ENCODE measurements around the gene LDLRAD3.

LDLRAD3 gene

GRCh38 chr11:36051235-36052144, 107.6 kb downstream of the LDLRAD3 start:
- H3K9ac ChIP-seq (ENCODE audit: low read depth, low read length, poor library complexity, severe bottlenecking), result no peak overlapping the region
- H3F3A ChIP-seq (ENCODE audit: low read depth), result no peaks in the 10 kb centered on the region
- no peaks in the 10 kb centered on the region for H3K79me2 ChIP-seq (ENCODE audit: insufficient read depth, low read length)
- H2AFZ ChIP-seq (ENCODE audit: low read length), result no peak overlapping the region
- H3K4me1 ChIP-seq (ENCODE audit: insufficient read depth, low read length, poor library complexity, severe bottlenecking), result no peaks in the 10 kb centered on the region
- H3K4me3 ChIP-seq (ENCODE audit: low read length, poor library complexity, severe bottlenecking), result no peak overlapping the region
- no peaks in the 10 kb centered on the region for H3K36me3 ChIP-seq (ENCODE audit: insufficient read depth, low read length)
- no peaks in the 10 kb centered on the region for H3K27me3 ChIP-seq (ENCODE audit: insufficient read depth, low read length, poor library complexity, severe bottlenecking)
- H3K4me2 ChIP-seq (ENCODE audit: low read depth, low read length, poor library complexity, severe bottlenecking), result no peak overlapping the region
- TF ChIP-seq EZH2phosphoT487 (IDR thresholded peaks at IDR 0.05; ENCODE audit: borderline replicate concordance), result no peak
- no peak for TF ChIP-seq CTCF (conservative IDR thresholded peaks at IDR 0.05; ENCODE audit: low read length)
- H3K9me2 ChIP-seq (replicated peaks; ENCODE audit: low read depth, low read length), result no peaks in the 10 kb centered on the region
- no peaks in the 10 kb centered on the region for H4K20me1 ChIP-seq (ENCODE audit: insufficient read depth, low read length, poor library complexity, severe bottlenecking)
- H3K9me3 ChIP-seq (ENCODE audit: insufficient read depth, low read depth, low read length), result no peaks in the 10 kb centered on the region

GRCh38 chr11:36053281-36053680, 109.4 kb downstream of the LDLRAD3 start:
- H3K27me3 ChIP-seq (ENCODE audit: insufficient read depth, low read length, poor library complexity, severe bottlenecking), result no peaks in the 10 kb centered on the region
- no peaks in the 10 kb centered on the region for H3K9me2 ChIP-seq (replicated peaks; ENCODE audit: low read depth, low read length)
- no peak overlapping the region for H3K4me3 ChIP-seq (ENCODE audit: low read length, poor library complexity, severe bottlenecking)
- H3K4me2 ChIP-seq (ENCODE audit: low read depth, low read length, poor library complexity, severe bottlenecking), result no peak overlapping the region
- no peaks in the 10 kb centered on the region for H3K79me2 ChIP-seq (ENCODE audit: insufficient read depth, low read length)
- no peak for TF ChIP-seq CTCF (conservative IDR thresholded peaks at IDR 0.05; ENCODE audit: low read length)
- TF ChIP-seq EZH2phosphoT487 (IDR thresholded peaks at IDR 0.05; ENCODE audit: borderline replicate concordance), result no peak
- no peaks in the 10 kb centered on the region for H3K9me3 ChIP-seq (ENCODE audit: insufficient read depth, low read depth, low read length)
- H3K36me3 ChIP-seq (ENCODE audit: insufficient read depth, low read length), result no peaks in the 10 kb centered on the region
- H2AFZ ChIP-seq (ENCODE audit: low read length), result no peak overlapping the region
- H3F3A ChIP-seq (ENCODE audit: low read depth), result no peaks in the 10 kb centered on the region
- no peaks in the 10 kb centered on the region for H4K20me1 ChIP-seq (ENCODE audit: insufficient read depth, low read length, poor library complexity, severe bottlenecking)
- H3K4me1 ChIP-seq (ENCODE audit: insufficient read depth, low read length, poor library complexity, severe bottlenecking), result no peaks in the 10 kb centered on the region
- H3K9ac ChIP-seq (ENCODE audit: low read depth, low read length, poor library complexity, severe bottlenecking), result no peak overlapping the region

- no peak overlapping the region for H3K4me3 ChIP-seq (ENCODE audit: low read length, poor library complexity, severe bottlenecking)
- no peaks in the 10 kb centered on the region for H3K36me3 ChIP-seq (ENCODE audit: insufficient read depth, low read length)
- no peak overlapping the region for H2AFZ ChIP-seq (ENCODE audit: low read length)
- TF ChIP-seq EZH2phosphoT487 (IDR thresholded peaks at IDR 0.05; ENCODE audit: borderline replicate concordance) (no peak), CTCF (conservative IDR thresholded peaks at IDR 0.05; ENCODE audit: low read length) (no peak)
- H3K9ac ChIP-seq (ENCODE audit: low read depth, low read length, poor library complexity, severe bottlenecking), result no peak overlapping the region
- H3K9me2 ChIP-seq (replicated peaks; ENCODE audit: low read depth, low read length), result no peaks in the 10 kb centered on the region
- H3F3A ChIP-seq (ENCODE audit: low read depth), result no peaks in the 10 kb centered on the region
- H3K4me1 ChIP-seq (ENCODE audit: insufficient read depth, low read length, poor library complexity, severe bottlenecking), result no peaks in the 10 kb centered on the region
- no peaks in the 10 kb centered on the region for H3K9me3 ChIP-seq (ENCODE audit: insufficient read depth, low read depth, low read length)
- H3K27me3 ChIP-seq (ENCODE audit: insufficient read depth, low read length, poor library complexity, severe bottlenecking), result no peaks in the 10 kb centered on the region
- no peaks in the 10 kb centered on the region for H4K20me1 ChIP-seq (ENCODE audit: insufficient read depth, low read length, poor library complexity, severe bottlenecking)
- H3K79me2 ChIP-seq (ENCODE audit: insufficient read depth, low read length), result no peaks in the 10 kb centered on the region
- H3K4me2 ChIP-seq (ENCODE audit: low read depth, low read length, poor library complexity, severe bottlenecking), result no peak overlapping the region
Observed at GRCh38 chr11:36053862-36054261, 110.0 kb downstream of the LDLRAD3 start.

Measured in Loucy (cell line).